Stomach (tissue), 9 donors: ENCODE results near the gene WDR18. TPM values are rescaled to one million over a fixed set of nuclear protein-coding genes. Genes with fewer than 3 reads are reported as not detected.

Experiments
- DNase-seq, 2 donors: peaks; one replicate each; pipeline versions ENCODE4 v3.0.0 to v3.0.0-alpha.2; 2013 to 2019
- H3K27ac ChIP-seq, 5 donors: fragments of 200-600 bp in 4 of 5; sonication (generic) in 4 of 5; one replicate each; pipeline ENCODE4 v1.5.1; 2013 to 2019; ENCODE audit warnings: mild to moderate bottlenecking in 1 of 5, moderate library complexity in 1 of 5
- H3K27me3 ChIP-seq, 3 donors: fragments of 200-600 bp; sonication (generic); one replicate each; pipeline ENCODE4 v1.5.1; 2017 to 2019; ENCODE audit warnings: mixed run types in 1 of 3
- H3K36me3 ChIP-seq, 4 donors: fragments of 200-600 bp; sonication (generic); 1 replicate in 3 of 4; 2 replicates in 1 of 4; pipeline ENCODE4 v1.5.1; 2016 to 2019
- H3K4me1 ChIP-seq, 4 donors: fragments of 200-600 bp; sonication (generic); one replicate each; pipeline ENCODE4 v1.5.1; 2016 to 2019
- H3K4me3 ChIP-seq, 4 donors: fragments of 200-600 bp; sonication (generic) in 3 of 4; one replicate each; pipeline ENCODE4 v1.5.1; 2016 to 2019; ENCODE audit warnings: mild to moderate bottlenecking in 1 of 4
- H3K9me3 ChIP-seq, 4 donors: fragments of 200-600 bp; sonication (generic); one replicate each; pipeline ENCODE4 v1.5.1; 2016 to 2019
- EP300 ChIP-seq: sonication (generic); formaldehyde crosslinking; IDR thresholded peaks from one replicate; pipeline ENCODE4 v1.6.1; 2017; ENCODE audit warnings: antibody characterized with exemption
- POLR2A ChIP-seq, 4 donors: fragments of 450-650 bp; IDR thresholded peaks; one replicate each; pipeline ENCODE4 v1.6.1; 2016; ENCODE audit warnings: antibody characterized with exemption in 4 of 4, control low read depth in 2 of 4, mild to moderate bottlenecking in 1 of 4, moderate library complexity in 1 of 4
- POLR2AphosphoS5 ChIP-seq, 3 donors: sonication (generic); formaldehyde crosslinking; IDR thresholded peaks; one replicate each; pipeline ENCODE4 v1.6.1; 2016; ENCODE audit warnings: antibody characterized with exemption in 3 of 3
- WGBS, 5 donors: extraction: QIAGEN DNeasy Blood & Tissue Kit in 3 of 5; methylation state at CpG; one replicate each; pipeline versions ENCODE4 v1.1.5 to v1.1.7; 2013 to 2018; 5-methylcytosine and 5-hydroxymethylcytosine counted together
- intact Hi-C: fragments of 100-400 bp; cut with DNase I; formaldehyde crosslinking; loops from one replicate; pipeline ENCODE4 v1.15.1; 2023; ENCODE audit warnings: low total_unique reads
- polyA plus RNA-seq, 3 donors: library from polyadenylated mRNA; stranded (reverse); fragments of 200-250 nt; gene quantifications; one replicate each; pipeline ENCODE4 v1.2.3, GENCODE V29; 2013
- total RNA-seq, 5 donors: library from RNA; depleted of rRNA; stranded (reverse); fragments of >200 nt; gene quantifications; one replicate each; pipeline versions ENCODE4 v1.1.0 to v1.2.3, GENCODE V29; 2014 to 2016
- TF ChIP-seq, protein P1 (sequence below), 7 experiments: fragments of 450-650 bp in 4 of 7; fragments of 200-600 bp in 3 of 7; sonication (generic) in 3 of 7; IDR thresholded peaks; one replicate each; pipeline ENCODE4 v1.5.1; 2016 to 2019; ENCODE audit warnings: antibody characterized with exemption in 7 of 7, control low read depth in 2 of 7, mild to moderate bottlenecking in 1 of 7
- donor health status: healthy with polysubstance abuse.
- donor health status: Bipolar disorder and iron deficiency.
- donor health status: healthy.

WDR18 gene
- total and polyA plus RNA-seq, 8 donors = 19.1 to 410 (median 60.6) TPM

DNA sequence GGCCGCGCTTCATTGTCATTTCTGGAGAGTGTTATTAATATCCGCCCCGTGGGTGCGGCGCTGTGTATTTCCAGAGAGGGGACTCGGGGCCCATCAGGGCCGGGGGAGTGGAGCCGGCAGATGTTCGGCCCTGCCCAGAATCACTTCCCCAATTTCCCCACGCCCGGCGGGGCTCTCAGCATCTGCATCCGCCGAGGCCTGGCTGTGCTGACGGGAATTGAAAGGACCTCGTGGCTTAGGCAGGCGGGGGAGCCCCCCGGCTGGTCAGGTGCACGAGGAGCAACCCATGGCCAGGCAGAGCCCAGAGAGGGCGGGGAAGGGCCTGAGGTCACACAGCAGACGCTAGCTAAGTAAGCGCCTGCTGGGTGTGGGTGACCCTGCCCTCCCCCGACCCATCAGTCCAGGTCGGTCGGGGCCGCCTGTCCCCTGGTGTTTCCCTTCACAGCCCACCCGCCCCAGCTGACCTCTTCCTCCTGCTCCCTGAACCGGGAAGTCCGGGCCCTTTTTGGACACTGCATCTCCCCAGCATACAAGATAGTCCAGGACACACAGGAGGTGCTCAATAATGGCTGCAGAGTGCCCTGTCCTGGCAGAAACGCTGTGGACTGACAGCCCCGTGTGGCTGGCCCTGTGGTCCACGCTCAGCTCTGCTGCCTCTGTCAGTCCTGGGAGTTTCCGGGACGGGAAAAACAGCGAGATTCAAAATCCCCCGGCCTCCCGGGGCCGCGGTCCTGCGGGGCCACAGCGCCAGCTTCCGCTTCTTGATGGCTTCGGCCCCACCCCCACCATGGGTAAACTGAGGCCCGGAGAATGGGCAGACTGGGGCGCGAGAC, 36.2 kb upstream of the WDR18 start:
- intact Hi-C loops = no loop called here
- TF ChIP-seq EP300 (no peak), POLR2AphosphoS5 (IDR thresholded peaks at IDR 0.05) (no peak), POLR2A (IDR thresholded peaks at IDR 0.05) (no peak)
- TF ChIP-seq, protein P1, sequence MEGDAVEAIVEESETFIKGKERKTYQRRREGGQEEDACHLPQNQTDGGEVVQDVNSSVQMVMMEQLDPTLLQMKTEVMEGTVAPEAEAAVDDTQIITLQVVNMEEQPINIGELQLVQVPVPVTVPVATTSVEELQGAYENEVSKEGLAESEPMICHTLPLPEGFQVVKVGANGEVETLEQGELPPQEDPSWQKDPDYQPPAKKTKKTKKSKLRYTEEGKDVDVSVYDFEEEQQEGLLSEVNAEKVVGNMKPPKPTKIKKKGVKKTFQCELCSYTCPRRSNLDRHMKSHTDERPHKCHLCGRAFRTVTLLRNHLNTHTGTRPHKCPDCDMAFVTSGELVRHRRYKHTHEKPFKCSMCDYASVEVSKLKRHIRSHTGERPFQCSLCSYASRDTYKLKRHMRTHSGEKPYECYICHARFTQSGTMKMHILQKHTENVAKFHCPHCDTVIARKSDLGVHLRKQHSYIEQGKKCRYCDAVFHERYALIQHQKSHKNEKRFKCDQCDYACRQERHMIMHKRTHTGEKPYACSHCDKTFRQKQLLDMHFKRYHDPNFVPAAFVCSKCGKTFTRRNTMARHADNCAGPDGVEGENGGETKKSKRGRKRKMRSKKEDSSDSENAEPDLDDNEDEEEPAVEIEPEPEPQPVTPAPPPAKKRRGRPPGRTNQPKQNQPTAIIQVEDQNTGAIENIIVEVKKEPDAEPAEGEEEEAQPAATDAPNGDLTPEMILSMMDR (IDR thresholded peaks at IDR 0.05) = no peak
- Histone ChIP-seq H3K4me1 (peaks cover 11 to 39% (median 17%) of the 10 kb centered on the region in 4 donors), H3K27me3 (peaks cover 0 to 15% (median 0%) of the 10 kb centered on the region in 3 donors), H3K27ac (peak overlapping the region in 1 of 5 donors; percentile 26), H3K36me3 (peaks cover 0 to 8% (median 2%) of the 10 kb centered on the region in 4 donors), H3K4me3 (no peak overlapping the region), H3K9me3 (no peaks in the 10 kb centered on the region)
- peak; percentile 59 to 71 for DNase-seq
- 80 to 90% (median 85%) methylated on average over 41 to 47 of the region's 47 CpGs for WGBS, 5 donors

DNA sequence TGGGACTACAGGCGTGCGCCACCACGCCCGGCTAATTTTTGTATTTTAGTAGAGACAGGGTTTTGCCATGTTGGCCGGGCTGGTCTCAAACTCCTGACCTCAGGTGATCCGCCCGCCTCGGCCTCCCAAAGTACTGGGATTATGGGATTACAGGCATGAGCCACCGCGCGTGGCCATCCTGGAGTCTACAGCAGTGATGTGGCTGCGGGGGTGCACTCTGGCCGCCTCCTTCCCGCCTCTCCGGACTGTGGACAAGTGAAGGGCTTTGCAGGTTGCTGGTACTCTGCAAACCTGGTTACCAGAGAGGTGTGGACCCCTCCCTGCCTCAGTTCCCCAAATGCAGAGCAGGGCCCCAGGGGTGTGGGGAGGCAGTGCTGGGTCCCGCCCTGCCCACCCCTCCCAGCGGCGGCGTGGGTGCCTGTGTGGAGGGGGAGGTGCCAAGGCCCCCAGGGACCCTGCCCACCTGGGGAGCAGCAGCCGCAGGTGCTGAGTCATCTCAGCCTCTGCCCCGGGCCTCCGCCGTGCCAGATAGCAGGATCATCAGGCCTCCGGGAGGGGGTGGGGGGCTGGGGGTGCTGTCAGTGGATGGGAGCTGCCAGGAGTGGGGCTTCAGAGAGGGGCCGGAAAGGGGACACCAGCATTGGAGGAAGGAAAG, 35.2 kb upstream of the WDR18 start:
- TF ChIP-seq POLR2A (IDR thresholded peaks at IDR 0.05) = no peak
- TF ChIP-seq, protein P1 (IDR thresholded peaks at IDR 0.05) = no peak
- TF ChIP-seq POLR2AphosphoS5 (IDR thresholded peaks at IDR 0.05) = no peak
- no peak for TF ChIP-seq EP300

DNA sequence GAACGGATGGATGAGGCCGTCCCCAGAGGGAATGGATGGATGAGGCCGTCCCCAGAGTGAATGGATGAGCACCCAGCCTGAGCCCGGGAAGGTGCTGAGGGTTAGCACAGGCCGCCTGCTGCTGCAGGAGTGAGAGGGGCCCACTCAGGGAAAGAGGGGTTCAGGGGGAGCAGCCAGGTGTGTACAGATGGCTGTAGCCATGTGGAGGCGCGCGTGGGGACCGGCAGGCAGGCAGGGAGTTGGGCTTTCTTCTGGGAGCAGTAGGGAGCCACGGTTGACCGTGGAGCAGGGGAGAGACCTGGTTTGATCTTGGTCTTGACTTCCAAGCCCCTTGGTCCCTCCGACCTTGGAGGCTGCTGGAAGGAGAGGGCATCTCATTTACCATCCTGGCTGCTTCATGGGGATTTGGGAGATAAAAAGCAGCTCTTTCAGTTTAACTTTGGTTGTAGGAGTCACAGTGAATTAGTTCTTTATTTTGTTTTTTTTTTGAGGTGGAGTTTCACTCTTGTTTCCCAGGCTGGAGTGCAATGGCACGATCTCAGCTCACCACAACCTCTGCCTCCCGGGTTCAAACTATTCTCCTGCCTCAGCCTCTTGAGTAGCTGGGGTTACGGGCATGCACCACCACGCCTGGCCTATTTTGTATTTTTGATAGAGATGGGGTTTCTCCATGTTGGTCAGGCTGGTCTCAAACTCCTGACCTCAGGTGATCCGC, 33.6 kb upstream of the WDR18 start:
- intact Hi-C loops = no loop called here
- TF ChIP-seq, protein P1 (IDR thresholded peaks at IDR 0.05) = no peak
- TF ChIP-seq POLR2AphosphoS5 (IDR thresholded peaks at IDR 0.05) = no peak
- no peak for TF ChIP-seq POLR2A (IDR thresholded peaks at IDR 0.05)
- no peak for TF ChIP-seq EP300

More for the DNA sequence above, 35.2 kb upstream of the WDR18 start:
- no peak overlapping the region for H3K4me3 ChIP-seq
- H3K27me3 ChIP-seq = peaks cover 0 to 26% (median 6%) of the 10 kb centered on the region in 3 donors
- WGBS, 5 donors = 80 to 92% (median 84%) methylated on average over 16 to 25 of the region's 25 CpGs
- no peak for DNase-seq
- H3K36me3 ChIP-seq = peaks cover 0 to 8% (median 0%) of the 10 kb centered on the region in 4 donors
- H3K9me3 ChIP-seq = no peaks in the 10 kb centered on the region
- no peak overlapping the region for H3K27ac ChIP-seq
- H3K4me1 ChIP-seq = peaks cover 18 to 44% (median 25%) of the 10 kb centered on the region in 4 donors
- intact Hi-C loops = no loop called here

More for the DNA sequence above, 33.6 kb upstream of the WDR18 start:
- Histone ChIP-seq H3K27ac (no peak overlapping the region), H3K27me3 (peaks cover 0 to 23% (median 6%) of the 10 kb centered on the region in 3 donors), H3K36me3 (peaks cover 0 to 8% (median 0%) of the 10 kb centered on the region in 4 donors), H3K4me3 (no peak overlapping the region), H3K4me1 (peaks cover 12 to 41% (median 16%) of the 10 kb centered on the region in 4 donors), H3K9me3 (no peaks in the 10 kb centered on the region)
- WGBS, 5 donors = 81 to 93% (median 85%) methylated on average over 17 of the region's 17 CpGs
- no peak for DNase-seq
